Measurements from ENCODE around the gene GALR3. TPM values are rescaled to one million over a fixed set of nuclear protein-coding genes. Genes with fewer than 3 reads are reported as not detected.

GALR3 gene
- total and polyA plus RNA-seq, 2 of the 8 experiments (the other 6 are each of a cell fraction or from before 2014, with no cell fraction given) = 0.84 to 1.1 TPM

DNA sequence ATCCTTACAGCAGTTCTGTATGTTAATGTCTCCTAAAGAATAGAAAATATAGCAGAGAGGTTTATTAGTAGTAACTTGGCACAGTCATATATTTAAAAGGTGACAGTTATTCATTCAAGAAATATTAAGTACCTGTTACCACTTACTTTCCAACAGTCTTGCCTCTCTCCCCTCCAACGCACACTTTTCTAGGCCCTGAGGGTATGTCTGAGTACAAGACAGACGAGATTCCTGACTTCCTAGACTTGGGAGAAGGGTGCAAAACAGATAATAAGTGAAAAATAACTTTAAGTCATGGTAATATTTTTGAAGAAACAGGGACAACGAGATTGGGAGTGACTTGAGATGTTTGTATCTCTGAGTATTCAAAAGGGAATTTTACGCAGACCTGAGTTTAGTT is 27.6 kb downstream of the GALR3 start:
- H3K27me3 ChIP-seq (replicated peaks in 1 of 4; ENCODE audit: control insufficient read depth in 3 of 4, extremely low read depth in 1 of 4, insufficient read depth in 3 of 4, low read length in 3 of 4) = no peaks in the 10 kb centered on the region
- peaks cover 9% of the 10 kb centered on the region for H3K23me2 ChIP-seq (ENCODE audit: low read depth, low read length)
- H3K27ac ChIP-seq (ENCODE audit: low read depth, low read length) = no peak overlapping the region
- H3K18ac ChIP-seq (ENCODE audit: extremely low read depth, low read length) = no peak overlapping the region
- peak overlapping the region in 1 of 4 experiments; percentile 96; a peak in 2 of 8 replicates for H3K4me3 ChIP-seq (ENCODE audit: extremely low read depth in 1 of 4, insufficient read depth in 2 of 4, low read depth in 3 of 4, low read length in 4 of 4)
- H2BK15ac ChIP-seq (ENCODE audit: low read length) = no peak overlapping the region
- H2BK5ac ChIP-seq (ENCODE audit: low read depth, low read length) = no peak overlapping the region
- no peak overlapping the region; a peak in 1 of 4 replicates for H3K4me2 ChIP-seq (ENCODE audit: insufficient read depth in 1 of 2, low read depth in 2 of 2, low read length in 2 of 2)
- H2AFZ ChIP-seq (ENCODE audit: low read length) = no peak overlapping the region
- H3K4me1 ChIP-seq (replicated peaks in 1 of 4; ENCODE audit: control insufficient read depth in 3 of 4, insufficient read depth in 4 of 4, low read length in 3 of 4) = peaks cover 0 to 2% (median 2%) of the 10 kb centered on the region in 4 experiments; a peak in 3 of 7 replicates
- H3K14ac ChIP-seq (ENCODE audit: insufficient read length) = no peak overlapping the region
- DNase-seq (ENCODE audit: low read depth in 1 of 2, low spot score in 2 of 2) (no peak), FAIRE-seq (no peak)
- 94% methylated on average over 4 of the region's 4 CpGs; no CpG with 5 or more reads in 1 of the 2 experiments for WGBS, 2 experiments (ENCODE audit: extremely low coverage in 1 of 2, insufficient coverage in 1 of 2, insufficient read length in 1 of 2, insufficient replicate concordance in 2 of 2, low coverage in 1 of 2, low lambda C conversion rate in 2 of 2, missing lambda C conversion rate in 1 of 2)
- TF ChIP-seq TCF12 (IDR thresholded peaks at IDR 0.05; ENCODE audit: low read depth, low read length) (no peak), SUZ12 (IDR thresholded peaks at IDR 0.05; ENCODE audit: low read length) (no peak), POLR2A (IDR thresholded peaks at IDR 0.05; ENCODE audit: control extremely low read depth in 1 of 2, low read depth in 2 of 2, low read length in 2 of 2) (no peak), YY1 (IDR thresholded peaks at IDR 0.05; ENCODE audit: low read depth, low read length) (no peak), TAF7 (optimal IDR thresholded peaks at IDR 0.05; ENCODE audit: borderline replicate concordance, low read depth, low read length) (no peak)
- H4K8ac ChIP-seq (ENCODE audit: extremely low read depth, insufficient read depth, low read length) = no peak overlapping the region
- ChIA-PET POLR2A (ENCODE audit: partially characterized antibody) (interaction anchor here (1.0 to 3.7 kb wide), 4 partner anchors 13 to 41 kb away, joined by 3 to 27 read pairs (median 4); no protein-coding TSS in a partner anchor), CTCF (ENCODE audit: partially characterized antibody) (interaction anchor here (1.0 to 2.7 kb wide), 2 partner anchors 13 to 33 kb away, joined by 6 to 19 read pairs; no protein-coding TSS in a partner anchor)
- H2AK5ac ChIP-seq (ENCODE audit: low read depth, low read length) = no peak overlapping the region
- no peak overlapping the region for H2BK12ac ChIP-seq (ENCODE audit: low read depth, low read length)
- H2BK120ac ChIP-seq (replicated peaks; ENCODE audit: low read depth, low read length) = no peak overlapping the region
- H3K4ac ChIP-seq (replicated peaks; ENCODE audit: insufficient read length, low read depth, low read length) = no peak overlapping the region
- no peak overlapping the region for H3K23ac ChIP-seq (ENCODE audit: insufficient read length)
- H3K79me2 ChIP-seq (ENCODE audit: control insufficient read depth in 1 of 2, insufficient read depth in 2 of 2, low read length in 2 of 2) = peaks cover 9 to 67% of the 10 kb centered on the region in 2 experiments
- no peaks in the 10 kb centered on the region for H3K9me3 ChIP-seq (ENCODE audit: insufficient read depth in 2 of 2, low read depth in 1 of 2, low read length in 1 of 2)
- H3K9ac ChIP-seq (replicated peaks in 1 of 4; ENCODE audit: extremely low read depth in 1 of 4, low read depth in 3 of 4, low read length in 3 of 4) = no peak overlapping the region
- peaks cover 10% of the 10 kb centered on the region for H3K79me1 ChIP-seq (ENCODE audit: low read depth, low read length)
- no peak overlapping the region for H2BK20ac ChIP-seq (ENCODE audit: low read length)
- H4K91ac ChIP-seq (replicated peaks; ENCODE audit: insufficient read length, low read length) = no peak overlapping the region
- peaks cover 2 to 7% of the 10 kb centered on the region in 2 experiments for H4K20me1 ChIP-seq (replicated peaks in 1 of 2; ENCODE audit: control insufficient read depth in 1 of 2, insufficient read depth in 2 of 2, low read length in 2 of 2)
- H3K36me3 ChIP-seq (ENCODE audit: control insufficient read depth in 2 of 4, insufficient read depth in 4 of 4, low read length in 3 of 4) = peaks cover 22 to 53% (median 45%) of the 10 kb centered on the region in 4 experiments
- no peak overlapping the region for H4K5ac ChIP-seq (ENCODE audit: insufficient read length, low read depth, low read length)
- no peak overlapping the region for H3K56ac ChIP-seq (replicated peaks; ENCODE audit: insufficient read length, low read depth, low read length)

Measured in H1 (cell line).